GM19025 (cell line): ENCODE measurements around the gene GNPAT.

Source experiments
- ATAC-seq: cut with Tn5 transposase; IDR thresholded peaks from one replicate; pipeline ENCODE4 v1.9.1; 2021; ENCODE audit warnings: mild to moderate bottlenecking, low read depth, moderate library complexity; ENCODE audit not compliant: unreplicated experiment

The GNPAT gene

DNA sequence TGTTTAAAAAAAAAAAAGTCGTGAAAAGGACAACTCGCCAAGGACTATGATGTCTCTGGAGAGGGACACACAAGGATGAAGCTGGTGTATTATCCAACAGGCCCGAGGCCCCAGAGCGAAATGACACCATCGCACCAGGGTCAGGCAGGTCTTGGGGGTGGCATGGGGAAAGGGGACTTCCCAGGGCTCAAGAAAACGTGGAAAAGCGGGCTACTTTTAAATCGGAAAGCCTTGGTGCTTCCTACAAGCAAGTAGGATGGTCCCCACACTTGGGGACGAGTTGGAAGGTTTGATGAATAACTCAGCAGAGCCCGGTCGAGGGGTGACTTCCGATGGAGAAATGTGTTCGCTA, 505 bp upstream of the GNPAT start:
- ATAC-seq, result no peak

DNA sequence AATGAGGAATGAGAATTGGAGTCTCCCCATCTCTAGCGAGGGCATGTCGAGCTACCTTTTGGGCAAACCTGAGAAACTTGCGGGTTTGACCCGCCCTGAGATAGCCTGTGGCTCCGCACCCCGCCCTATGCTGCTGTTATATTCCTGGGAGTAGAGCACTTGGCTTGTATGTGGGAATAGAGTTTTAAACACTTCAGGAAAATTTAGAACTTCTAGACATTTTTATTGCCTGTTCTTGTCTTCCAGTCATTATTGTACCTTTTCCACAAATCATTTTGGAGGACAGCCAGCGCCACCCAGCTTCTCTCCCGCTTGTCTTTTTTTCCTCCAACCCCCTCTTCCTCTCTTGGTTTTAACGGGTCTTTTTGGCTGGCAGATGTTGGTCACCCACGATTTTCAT, 738 bp downstream of the GNPAT start:
- no peak for ATAC-seq

DNA sequence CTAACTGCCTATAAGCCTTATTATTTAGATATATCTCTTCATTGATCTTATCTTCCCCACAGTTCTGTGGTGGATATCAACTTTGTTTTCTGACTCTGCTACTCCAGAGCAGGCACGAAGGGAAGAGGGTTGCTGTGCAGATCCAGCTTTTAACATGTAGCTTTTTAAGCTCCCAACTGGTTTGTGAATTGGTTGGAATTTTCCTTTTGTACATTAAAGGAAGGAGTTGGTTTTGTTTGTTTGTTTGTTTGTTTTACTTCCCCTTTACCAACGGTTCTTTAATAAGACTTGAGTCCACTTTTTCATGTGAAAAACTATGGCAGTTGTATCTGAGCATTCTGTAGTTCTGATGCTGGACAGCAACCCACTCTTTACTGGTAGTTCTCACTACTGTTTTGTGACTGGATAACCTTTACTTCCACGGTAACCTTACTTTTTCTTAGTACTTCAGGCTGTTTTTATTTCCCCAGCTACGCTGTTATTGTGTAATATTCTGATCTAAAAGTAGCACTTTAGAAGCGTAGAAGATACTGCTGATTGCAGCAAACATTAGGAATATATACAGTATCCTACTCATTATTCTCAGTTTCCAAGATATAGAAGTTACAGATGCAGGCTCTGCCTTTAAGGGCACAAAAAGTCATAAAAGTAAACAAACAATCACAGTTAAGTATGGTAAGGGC, 1.6 kb downstream of the GNPAT start:
- no peak for ATAC-seq

DNA sequence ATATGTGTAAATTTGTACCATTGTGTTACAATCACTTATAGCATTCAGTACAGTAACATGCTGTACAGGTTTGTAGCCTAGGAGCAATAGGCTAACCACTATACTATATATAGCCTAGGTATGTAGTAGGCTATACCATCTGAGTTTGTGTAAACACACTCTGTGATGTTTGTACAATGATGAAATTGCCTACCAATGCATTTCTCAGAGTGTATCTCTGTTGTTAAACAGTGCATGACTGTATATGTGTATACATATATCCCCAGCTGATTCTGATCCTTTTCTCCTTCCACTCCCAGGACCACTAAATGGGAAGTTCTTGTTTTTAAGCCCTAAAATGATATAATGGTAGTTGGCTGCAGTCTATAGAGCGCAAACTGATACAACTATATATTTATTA, 7.8 kb downstream of the GNPAT start:
- no peak for ATAC-seq

DNA sequence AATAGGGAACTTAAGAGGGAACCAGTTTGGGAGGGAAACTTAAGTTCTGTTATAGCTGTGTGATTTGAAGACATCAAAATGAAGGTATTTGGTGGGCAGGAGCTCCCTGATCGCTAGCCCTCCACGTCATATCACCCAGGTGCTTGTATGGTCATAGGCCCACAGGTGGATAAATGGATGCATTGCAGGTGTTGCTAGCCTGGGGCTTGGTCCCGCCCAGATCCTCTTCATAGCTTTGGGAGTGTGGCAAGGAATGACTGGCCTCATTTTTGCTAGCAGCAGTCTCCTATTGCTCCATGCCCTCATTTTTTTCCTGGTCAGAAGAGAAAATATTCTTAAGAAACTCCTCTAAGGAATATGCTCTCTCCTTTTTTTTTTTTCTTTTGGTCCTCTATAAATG, 11.3 kb downstream of the GNPAT start:
- no peak for ATAC-seq

DNA sequence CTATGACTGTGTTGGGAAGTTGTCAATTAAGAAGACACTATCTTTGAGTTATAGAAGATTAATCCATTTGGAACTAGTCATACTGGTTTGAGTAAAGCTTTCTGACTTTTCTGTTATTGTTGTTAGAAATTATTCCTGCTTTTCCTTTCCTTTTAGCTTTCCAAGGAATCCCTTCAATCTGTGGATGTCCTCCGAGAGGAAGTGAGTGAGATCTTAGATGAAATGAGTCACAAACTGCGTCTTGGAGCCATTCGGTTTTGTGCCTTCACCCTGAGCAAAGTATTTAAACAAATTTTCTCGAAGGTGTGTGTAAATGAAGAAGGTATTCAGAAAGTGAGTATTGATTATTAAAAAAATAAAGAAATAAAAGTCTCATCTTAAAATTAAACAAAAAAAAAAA, 19.3 kb downstream of the GNPAT start:
- ATAC-seq, result no peak

DNA sequence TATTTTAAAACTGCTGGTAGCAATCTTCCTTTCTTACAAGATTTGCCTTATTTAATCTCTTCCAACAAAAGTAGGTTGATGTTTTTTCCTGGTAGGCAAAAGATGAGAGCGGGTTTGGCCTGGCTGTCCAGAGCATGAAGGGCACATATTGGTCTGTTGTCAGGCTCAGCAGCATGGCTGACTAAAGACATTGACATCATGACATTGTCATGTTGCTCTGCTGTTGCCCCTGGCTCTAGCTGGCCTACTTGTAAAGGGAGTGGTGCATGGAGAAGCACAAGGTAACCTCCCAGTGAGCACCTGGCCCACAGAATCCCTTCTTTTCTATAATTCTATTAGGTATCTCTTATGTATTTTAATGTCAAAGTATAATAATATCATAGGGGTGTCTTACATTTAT, 23.6 kb downstream of the GNPAT start:
- no peak for ATAC-seq

DNA sequence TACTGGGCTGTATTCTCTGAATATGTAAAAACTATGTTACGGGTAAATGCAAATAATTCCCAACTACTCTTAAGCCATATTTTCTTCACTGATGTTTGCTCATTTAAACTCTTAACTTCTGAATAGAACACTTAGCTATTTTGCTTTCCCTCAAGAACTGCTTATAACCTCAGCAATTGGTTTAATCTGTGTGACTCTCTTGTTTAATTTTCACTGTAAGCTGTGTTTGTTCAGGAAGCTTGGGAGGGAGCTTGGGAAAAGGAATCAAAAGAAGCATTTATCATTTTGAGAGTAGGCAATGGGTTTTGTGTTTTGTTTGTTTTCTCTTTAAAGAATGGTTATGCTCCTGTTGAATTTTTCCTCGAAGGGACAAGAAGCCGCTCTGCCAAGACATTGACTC, 24.4 kb downstream of the GNPAT start:
- no peak for ATAC-seq

DNA sequence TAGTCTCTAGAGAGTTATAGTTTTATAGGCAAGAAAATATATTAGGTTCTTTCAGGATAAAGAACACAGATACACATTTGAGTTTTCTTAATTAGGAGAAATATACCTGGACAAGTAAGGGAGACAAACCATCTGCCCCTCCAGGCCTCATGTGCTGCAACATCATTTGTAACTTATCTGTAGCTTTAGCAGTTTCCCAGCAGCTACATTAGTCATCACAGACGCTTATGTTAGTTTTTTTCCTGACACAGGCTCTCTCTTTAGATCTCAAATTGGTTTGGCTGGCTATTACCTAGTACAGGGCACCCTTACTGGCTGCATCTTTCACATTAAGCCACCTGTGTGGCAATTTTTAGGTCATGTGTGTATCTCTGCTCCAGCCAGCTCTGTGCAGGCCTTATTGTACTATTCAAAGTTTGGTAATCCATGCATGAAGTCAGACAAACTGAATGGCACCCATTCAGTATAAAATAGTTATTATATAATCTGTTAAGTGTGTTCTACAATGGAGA, 25.9 kb downstream of the GNPAT start:
- no peak for ATAC-seq

DNA sequence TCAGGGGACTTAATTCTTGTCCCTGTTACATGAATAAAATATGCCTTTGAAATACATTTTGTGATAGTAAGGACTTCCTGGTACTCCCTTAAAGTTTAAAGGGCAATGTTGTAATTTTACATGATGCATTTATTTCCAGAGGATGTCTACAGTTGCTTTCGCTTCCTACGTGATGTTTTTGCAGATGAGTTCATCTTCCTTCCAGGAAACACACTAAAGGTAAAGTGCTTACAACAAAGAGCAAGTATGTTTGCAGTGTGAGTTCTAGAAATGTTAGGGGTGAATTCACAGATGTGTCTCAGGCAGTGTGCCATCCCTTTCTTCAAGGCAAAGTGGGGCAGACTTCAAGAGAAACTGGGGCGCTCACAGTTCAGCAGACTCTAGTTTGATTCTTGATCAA, 31.2 kb downstream of the GNPAT start:
- no peak for ATAC-seq

DNA sequence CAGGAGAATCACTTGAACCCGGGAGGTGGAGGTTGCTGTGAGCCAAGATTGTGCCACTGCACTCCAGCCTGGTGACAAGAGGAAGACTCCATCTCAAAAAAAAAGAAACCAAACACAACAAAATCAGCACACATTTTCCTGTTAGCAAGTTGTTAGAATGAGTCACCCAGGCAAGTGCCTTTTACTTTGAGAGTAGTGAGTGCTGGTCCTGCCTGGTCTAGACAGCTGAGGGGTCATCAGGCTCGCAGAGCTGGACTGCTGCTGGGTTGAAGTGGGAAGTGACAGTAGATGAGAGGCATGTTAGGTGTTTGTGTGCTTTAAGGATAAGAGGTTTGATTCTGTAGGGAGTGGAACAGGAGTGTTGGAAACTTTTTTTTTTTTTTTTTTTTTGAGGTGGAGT, 31.9 kb downstream of the GNPAT start:
- no peak for ATAC-seq

DNA sequence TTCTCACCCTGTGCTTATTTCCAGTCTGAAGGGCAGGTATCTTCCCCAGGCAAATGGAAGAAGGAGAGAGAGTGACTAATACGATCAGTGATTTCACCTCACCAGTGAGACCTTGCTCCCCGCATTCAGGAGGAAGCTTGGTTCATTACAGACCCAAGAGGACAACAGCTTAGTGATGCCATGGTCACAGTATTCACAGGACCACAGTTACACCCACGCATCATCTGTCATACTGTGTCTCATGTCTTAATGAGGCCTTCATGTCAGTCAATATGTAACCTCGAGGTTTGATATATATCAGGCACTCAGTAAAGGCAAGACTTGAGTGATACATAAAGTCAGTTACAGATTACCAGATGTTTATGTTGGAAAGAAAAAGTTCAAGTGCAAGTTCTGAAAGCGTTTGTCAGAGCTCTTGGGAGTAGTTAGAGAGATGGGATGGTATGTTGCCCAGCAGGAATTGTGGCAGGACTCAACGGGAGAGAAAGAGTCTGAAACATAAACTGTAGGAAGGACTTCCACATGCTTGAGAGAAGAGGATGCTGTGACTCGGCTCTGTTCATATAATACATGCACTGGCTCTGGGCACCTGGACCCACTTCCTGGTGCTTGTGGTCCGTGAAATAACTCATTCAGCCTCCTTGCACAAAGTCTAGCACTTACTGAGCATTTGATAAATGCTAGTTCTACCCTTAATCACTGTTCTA, 33.3 kb downstream of the GNPAT start:
- ATAC-seq, result no peak

DNA sequence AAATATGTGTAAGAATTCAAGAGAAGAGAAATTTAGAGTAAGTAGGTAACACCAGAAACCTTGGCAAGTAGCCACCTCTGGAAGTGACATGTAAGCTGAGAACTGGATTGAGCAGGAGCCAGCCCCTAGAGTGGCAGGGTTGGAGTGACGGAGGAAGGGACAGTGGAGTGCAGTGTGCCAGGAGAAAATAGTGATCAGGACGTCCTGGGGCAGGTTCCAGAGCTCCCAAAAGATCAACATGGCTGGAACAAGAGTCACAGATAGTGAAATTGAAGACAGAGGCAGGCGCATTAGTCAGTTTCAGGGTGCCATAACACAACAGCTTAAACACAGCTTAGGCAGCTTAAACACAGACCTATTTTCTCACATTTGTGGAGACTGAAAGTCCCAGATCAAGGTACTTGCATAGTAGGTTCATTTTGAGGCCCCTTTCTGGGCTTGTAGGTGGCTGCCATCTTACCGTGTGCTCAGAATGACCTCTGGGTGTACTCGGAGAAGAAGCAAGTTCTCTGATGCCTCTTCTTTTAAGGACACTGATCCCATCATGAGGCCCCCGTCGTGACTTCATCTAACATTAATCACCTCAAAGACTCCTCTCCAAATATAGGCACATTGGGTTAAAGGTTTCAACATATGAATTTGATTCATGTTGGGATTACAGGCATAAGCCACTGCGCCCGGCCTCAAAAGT, 37.2 kb downstream of the GNPAT start:
- no peak for ATAC-seq

DNA sequence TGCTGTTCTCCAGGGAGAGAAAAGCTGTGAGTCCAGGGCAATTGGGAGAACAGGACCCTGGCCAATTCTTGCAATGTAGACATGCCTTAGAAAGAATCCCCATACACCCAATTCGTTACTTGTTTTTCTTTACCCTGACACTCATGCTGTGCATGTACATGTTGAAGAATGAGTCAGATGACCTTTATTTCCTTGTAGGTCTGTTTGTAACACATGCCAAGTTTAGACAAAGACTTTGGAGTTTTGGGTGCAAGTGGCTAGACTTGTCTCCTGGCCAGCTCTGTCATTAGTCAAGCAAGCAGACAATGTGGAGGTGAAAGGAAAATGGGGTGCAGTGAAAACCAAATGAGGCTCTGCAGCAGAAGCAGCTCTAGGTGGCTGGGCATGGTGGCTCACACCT, 38.1 kb downstream of the GNPAT start:
- no peak for ATAC-seq

DNA sequence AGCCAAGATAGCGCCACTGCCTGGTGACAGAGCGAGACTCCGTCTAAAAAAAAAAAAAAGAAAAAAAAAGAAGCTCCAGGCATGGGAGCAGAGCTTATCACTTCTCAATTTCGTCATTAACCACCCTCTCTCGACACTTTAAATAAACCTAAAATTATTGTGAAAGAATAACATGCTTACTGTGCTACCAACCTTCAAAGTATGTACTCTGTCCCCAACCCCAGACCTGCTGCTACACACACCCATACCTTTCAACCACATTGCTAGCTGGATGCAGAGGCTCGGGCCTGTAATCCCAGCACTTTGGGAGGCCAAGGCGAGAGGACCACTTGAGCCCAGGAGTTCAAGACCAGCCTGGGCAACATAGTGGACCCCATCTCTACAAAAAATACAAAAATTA, 38.7 kb downstream of the GNPAT start:
- ATAC-seq, result no peak

DNA sequence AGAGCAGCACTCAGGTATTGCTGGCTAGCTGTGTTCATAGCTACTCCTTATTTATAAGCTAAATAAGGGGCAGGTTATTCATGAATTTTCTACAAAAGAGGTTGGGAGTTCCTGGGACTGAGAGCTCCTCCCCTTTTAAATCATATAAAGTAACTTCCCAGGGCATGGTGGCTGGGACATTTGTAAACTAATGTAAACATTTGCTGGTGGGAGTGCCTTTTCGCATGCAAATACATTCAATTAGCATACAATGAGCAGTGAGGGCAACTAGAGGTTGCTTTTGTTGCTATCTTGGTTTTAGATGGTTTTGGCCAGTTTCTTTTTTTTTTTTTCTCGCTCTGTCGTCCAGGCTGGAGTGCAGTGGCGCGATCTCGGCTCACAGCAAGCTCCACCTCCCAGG, 43.4 kb downstream of the GNPAT start:
- no peak for ATAC-seq

DNA sequence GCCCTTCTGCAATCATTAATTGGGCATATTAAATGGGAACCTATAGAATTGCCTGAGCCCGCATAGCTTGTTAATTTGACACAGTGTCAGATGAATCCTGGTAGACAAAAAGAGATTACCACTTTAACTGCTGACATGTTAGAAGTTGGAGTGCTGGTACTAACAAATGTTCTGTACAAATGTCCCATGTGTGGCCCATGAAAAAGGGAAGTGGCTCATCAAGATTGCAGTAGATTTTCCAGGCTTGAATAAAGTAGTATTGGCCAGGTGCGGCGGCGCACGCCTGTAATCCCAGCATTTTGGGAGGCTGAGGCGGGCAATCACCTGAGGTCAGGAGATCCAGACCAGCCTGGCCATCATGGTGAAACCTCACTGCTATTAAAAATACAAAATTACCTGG, 45.6 kb downstream of the GNPAT start:
- ATAC-seq, result no peak

DNA sequence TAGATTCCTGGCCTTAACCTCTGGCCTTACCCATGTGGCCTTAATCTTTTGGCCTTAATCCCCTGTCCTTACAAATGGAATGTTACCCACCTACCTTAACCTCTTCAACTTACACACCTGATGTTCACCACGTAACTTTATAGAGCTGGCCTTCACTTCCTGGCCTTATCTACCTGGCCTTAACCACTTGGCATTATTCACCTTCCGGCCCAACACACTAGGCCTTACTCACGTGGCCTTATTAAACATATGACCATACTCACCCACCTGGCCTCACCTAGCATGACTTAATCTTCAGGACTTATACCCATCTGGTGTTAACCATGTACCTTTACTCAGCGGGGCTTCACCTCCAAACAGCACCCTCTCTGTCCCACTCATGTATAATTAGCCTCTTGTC, 54.9 kb downstream of the GNPAT start:
- no peak for ATAC-seq

DNA sequence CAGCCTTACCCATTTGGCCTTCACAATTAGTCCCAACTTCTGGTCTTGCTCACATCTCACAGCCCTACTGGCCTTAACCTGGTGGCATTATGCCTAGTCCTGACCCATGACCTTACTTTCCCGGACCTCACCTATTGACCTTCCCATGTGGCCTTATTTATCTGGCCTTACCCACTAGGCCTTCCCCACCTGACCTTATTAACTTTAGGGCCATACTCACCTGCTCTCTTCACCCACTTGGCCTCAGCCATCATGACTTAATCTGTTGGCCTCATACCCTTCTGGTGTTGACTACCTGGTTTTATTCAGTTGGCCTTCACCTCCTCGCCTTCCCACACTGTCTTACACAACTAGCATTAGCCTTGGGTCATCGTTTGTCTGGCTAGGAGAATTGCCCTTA, 61.0 kb downstream of the GNPAT start:
- ATAC-seq, result no peak

DNA sequence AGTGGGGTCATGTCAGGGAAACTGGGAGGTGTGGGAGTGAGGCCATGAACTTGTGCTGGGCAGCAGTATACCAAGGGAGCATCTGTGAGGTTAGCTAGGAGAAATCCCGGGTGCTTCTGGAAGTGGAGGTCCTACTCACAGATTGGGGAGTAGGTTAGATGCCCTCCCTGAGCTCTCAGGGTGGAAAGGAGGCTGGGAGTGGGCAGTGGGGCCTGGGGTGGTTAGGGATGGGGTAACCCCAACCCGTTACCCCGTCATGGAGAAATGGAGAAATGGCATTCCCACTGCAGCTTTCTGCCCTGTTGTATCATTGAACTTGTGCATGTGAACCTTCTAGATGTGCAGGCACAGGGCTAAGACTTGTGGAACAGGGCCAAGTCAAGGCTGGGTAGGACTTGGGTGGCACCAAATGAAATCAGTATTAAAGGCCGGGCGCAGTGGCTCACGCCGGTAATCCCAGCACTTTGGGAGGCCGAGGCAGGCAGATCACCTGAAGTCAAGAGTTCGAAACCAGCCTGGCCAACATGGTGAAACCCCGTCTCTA, 69.5 kb downstream of the GNPAT start:
- no peak for ATAC-seq

DNA sequence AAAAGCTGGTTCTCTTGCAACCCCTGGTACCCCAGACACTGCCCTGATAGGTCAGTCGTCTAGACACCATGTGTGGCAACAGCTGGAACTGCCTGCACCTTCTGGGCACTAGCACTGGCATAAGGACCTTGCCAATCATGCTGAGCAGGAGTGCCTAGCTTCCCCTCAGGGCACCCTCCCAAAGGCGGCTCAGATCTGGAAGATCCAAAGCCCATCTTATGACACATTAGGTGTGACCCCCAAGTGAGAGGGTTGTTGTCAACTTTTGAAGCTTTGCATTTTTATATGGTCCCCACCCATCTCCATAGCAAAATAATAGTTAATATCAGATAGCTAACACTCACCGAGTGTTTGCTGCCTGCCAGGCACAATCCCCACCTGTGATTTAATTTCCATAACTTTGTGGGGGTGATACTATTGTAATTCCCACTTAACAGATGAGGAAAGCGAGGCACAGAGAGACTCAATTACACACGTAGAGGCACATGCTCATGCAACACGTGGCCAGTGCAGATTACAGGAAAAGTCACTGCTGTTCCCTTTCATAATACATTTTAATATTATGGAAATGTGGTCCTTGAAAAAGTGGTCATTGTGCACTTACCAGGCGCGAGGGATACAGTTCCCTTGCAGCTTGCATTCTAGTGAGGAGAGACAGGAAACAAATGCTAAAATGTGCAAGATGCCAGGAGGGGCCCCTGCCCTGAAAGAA, 70.9 kb downstream of the GNPAT start:
- ATAC-seq, result no peak
